ENCODE data around the gene SESN1.
A peak's percentile ranks its signal among the peaks of the same experiment; 100 is the strongest.

Gene SESN1

DNA sequence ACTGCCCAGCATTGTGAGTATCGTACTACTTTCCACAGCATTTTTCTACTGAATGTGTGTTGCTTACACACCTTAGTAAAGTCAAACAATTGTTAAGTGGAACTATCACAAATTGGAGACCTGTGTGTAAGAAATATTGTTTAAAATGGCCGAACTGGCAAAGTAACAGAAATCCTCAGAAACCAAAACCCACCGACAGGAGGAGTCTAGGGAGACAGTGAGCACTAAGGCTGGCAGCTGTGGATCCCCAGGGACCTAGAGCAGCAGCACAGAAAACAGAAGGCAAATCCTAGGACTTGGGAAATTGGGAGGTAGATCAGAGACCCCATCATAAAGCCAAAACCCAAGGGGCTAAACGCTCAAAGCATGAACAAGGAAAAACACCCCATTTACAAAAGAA, 69.9 kb downstream of the SESN1 start:
- no peak for DNase-seq

DNA sequence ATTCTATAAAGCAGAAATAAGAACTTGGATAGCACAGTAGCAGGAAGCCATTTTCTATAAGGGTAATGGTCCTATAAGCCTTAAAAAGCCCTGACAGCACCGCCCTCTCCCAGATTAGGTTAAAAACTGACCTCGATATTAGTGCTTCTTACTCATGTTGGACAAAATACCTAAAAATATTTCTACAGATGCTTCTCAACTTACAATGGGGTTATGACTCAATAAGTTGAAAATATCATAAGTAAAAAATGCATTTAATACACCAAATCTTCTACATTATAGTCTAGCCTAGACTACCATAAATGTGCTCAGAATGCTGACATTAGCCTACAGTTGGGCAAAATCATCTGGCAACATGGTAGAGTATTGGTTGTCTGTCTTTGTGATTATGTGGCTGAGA, 70.3 kb downstream of the SESN1 start:
- DNase-seq, result no peak

DNA sequence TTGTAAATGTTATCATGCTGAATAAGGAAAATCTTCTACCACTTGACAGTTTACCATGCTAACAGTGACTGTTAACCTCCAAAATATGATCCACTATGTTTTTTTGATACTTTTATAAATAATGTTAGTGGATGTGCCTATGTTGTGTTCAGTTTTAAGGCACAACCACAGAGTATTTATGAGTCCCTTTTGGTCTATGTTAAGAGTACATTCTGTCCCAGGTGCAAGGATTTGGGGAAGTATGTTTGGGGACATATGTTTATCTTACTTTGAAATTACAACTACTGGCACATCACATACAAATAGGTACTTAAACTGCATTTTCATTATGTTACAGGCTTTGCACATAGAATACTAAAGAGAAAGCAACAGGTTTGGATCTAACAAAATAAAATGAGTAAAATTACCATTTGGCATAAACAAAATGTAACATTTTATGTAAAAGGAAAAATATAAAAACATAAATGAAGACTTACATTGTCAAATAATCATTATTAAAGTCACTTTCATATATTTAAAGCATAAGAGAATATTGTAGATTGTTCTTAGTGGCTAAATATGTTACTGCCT, 71.2 kb downstream of the SESN1 start:
- no peak for DNase-seq

DNA sequence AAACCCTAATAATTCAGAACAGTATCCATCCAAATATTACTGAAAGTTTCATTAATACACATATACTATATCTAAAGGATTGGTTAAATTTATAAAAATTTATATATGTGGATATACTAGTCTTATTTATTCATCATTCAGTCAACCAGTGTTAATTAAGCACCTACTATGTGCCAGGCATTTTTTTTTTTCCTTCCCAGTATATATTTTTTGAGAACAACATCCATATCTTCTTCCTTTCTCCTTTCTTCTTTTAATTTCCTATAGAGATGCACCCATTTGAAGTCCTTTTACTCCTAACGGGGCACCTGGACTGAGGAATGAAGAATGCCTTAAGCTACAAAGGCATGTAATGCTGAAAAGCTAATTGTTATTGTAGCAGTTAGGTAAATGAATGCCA, 72.8 kb downstream of the SESN1 start:
- DNase-seq, result no peak

DNA sequence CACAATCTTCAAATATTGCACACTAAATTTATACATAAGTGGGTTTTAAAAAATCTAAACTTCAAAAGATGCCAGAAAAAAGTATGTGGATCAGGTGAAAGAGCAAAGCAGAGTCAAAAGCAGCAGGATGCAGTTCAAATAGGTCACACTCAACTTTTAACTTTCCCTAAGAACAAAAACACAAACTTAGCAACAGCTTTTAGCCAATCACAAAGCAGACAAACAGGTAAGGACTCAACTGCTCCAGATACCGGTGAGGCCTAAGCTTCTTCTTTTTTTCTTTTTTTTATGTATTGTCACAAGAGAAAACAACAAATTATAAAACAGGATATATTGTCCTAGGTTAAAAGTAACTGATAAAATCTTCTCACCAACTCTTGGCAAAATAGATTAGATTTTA, 74.7 kb downstream of the SESN1 start:
- no peak for DNase-seq

DNA sequence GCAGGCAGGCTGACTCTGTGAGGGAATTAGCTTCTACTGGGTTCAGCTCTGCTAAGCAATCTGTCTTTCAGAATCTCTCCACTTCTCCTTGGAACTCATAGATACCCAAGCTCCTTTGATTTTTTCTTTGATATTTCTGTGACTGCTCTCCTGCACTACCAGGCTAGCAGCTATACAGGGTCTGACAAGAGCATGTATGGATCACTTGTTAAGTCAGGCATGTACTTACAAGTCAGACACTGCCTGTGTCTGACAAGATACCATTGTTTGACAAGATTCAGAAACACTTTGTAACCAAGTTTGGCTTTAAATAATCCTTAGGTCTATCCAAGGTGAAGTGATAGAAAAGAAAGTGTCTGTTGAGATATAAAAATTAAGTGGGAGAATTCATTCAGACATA, 79.5 kb downstream of the SESN1 start:
- DNase-seq, result peak; percentile 17

DNA sequence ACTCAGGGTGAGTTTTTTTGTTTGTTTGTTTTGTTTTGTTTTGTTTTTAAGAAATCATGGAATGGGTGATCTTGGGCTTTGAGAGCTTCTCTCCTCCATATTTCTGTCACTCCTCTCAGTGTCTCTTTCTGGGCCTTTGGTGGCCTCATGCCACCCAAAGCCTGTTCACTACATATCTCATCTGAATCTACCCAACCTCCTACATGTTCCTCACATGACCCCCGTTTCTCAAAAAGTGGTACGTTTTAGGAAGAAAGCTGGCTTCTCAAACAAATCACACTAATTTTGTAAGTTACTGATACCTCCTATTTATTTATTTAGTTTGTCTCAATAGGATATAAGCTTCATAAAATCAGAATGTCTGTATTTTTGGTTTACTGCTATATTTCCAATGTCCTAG, 80.0 kb downstream of the SESN1 start:
- peak; percentile 43 for DNase-seq

DNA sequence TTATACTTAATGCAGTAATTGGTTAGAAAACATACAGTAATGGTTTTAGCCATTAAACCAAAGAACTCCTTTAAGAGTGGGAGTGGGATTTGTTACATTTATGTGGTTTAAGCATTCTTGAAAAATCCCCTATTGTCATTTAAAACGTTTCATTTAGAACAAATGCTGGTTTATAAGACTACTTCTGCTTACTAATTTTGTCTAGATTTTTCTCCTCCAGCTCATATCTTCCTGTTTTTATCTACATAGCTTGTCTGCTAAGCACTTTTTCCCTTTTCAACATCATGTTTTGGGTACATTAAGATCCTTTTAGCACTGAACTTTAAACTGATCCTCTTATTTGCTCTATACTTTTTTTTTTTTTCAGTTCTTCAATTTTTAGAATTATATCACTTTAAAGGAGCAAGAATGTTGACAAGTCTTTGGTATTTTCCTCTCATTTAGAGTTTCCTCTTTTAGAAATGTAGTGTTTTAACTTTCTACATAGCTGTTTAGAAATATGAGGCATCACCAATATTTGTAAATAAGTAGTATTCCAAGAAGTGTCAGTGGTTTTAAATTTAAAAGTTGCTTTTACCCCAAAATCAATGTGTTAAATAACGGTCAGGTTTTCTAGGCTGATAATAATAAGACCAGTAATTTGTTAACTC, 80.9 kb downstream of the SESN1 start:
- DNase-seq, result no peak

DNA sequence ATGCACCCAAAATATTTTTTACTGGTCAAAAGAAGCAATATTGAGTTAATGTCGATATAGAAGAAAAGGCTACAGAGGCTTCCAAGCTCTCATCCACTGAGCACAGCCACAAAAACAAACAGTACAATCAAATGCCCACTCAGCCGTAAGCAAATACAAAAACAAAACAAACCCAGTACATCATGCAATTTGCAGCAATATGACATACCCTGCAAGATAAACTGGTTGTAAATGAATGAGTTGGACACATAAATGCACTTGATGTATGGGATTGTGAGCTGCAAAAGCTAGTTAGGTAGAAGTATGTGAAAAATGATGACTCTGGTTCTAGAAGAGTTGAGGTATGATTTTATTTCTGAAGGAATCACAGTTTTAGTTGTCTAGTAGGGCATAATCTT, 83.9 kb downstream of the SESN1 start:
- DNase-seq, result no peak

DNA sequence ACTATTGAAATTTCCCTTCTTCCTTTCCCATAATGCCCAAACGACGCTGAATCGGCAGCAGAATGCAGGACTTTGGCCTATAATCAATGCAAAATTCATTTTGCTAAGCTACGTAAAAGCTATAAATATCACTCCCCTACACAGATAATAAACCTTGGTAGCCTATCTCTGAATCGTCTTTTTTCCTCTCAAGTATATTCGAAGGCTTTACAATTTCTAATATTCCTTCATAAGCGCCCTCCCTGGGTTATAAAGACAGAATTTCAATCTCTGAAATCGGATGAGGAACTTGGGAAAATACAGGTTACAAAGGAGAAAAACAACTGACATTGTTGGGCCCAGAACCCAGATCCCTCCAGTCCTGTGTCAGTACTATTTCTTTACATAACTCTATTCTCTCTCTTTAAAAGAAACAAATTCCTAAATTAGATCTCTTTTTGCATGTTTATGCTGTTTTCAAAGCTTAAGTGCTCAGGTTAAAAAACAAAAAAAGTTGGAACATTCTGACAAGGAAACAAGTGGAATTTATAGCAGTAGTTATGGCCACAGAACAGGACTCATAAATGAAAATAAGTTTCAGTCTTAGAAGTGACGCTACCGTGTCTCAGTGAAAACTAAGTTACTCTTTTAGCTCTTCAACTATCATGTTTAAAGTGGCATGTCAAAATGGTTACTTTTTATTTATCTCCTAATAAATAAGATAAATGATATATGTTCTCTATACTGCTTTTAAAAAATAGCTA, 84.5 kb downstream of the SESN1 start:
- DNase-seq, result no peak

DNA sequence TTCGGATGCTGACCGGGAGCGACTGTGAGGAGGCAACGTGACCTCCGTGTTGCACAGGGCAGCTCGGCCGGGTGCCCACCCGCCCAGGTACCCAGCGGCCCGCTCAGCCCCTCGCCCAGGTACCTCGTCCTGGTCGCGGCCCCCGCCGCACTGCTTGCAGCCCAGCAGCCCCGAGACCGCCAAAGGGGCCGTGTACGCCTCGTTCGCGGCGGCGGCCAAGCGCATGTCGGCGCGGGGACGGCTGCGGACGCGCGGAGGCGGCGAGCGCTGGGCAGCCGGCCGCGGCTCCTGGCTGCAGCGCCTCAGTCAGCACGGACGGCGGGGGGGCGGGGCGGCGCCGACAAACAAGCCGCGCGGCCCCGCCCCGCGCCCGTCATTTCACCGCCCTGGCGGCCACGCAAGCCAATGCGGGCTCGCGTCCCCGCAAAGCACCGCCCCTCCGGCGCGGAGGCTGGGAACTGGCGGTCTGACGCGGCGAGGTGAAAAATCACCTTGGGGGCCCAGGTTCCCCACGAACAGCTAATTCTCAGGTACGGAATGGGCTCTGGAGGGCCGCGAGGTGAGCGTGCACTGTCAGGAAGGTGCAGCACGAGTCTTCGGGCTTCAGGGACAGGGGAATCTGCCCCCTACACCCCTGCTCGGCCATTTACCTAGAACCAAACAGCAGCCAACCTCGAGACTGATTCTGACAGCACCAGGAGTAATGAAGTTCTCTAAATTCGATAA, 85.2 kb downstream of the SESN1 start:
- peak; percentile 83 for DNase-seq

DNA sequence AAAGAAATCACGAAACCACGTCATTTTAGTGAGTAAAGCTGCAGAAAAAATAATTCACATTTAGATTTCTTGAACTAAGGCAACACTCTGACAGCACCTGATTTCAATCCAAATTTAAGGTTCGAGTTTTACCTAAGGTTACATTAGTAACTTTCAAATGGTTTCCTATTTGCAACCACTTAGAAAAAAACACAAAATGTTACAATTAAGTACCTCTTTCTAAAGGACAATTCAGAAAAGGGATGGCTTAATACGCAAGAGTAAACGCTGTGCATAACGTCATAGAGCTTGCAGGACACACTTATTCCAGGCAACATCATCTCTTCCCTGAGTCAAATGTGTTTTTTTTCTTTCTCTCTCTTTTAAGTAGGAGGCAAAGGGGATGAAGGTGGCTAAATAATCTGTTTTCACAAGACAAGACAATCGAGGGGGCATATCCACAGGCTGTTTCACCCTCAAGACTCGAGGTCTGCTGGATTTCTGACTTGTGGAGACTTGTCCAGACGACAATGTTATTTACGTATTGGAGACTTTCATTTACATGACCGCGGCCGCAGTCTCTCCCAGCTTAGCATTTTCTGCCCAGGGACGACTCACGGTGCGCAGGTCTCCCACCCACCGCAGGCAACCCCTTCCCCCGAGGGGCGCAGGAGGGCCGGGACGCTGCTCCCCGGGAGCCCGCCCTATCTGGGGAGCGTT, 86.0 kb downstream of the SESN1 start:
- peak; percentile 50 for DNase-seq

DNA sequence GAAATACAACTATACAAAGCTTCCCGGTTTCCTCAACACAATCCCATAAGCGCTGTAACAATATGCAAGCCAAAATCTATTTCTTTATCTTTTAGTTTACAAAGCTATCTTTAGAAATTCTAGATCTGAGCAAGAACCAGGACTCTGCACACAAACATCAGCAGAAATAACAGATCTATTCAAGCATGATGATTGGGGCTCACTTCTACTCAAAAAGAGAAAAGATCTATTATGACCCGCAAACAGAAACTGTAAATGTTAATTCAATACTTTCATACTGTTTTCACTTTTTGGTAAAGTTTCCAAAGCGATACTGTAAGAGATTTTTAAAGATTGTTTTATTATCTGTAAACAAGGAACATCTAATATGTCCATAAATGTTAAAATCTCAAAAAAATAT, 86.6 kb downstream of the SESN1 start:
- DNase-seq, result no peak

DNA sequence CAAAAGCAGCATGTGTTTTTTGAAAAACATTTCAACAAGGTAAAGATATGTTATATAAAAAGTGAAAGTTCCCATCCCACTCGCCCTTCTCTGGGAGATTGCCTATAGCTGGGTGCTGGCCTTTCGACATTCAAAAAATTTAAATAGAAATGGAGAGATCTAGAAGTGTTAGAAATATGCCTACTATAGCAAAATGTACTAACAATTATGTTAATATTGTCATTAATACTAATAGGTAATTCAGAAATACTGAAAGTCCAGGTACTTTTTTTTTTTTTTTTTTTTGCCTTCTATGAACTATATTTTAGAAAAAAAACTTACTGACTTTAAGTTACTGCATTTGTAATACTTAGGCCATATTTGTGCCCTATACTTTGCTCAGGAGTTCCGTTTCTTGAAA, 87.1 kb downstream of the SESN1 start:
- no peak for DNase-seq

DNA sequence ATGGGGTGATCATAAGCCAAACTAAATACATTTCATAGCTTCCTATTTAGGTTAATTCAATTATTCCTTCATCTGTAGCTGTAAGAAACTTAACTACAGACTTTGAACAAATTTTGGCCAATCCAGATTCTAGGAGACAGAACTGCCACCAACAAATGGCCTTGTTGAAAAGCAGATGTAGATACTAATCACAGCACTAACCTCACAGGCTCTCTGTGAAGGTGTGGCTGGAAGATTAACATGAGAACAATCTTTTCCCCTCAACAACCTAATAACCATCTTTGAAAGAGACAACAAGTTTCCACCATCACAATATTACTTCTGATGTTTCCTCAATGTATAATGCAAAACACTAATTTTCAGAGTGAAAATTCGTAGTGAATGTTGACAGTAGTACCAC, 87.8 kb downstream of the SESN1 start:
- peak; percentile 51 for DNase-seq

DNA sequence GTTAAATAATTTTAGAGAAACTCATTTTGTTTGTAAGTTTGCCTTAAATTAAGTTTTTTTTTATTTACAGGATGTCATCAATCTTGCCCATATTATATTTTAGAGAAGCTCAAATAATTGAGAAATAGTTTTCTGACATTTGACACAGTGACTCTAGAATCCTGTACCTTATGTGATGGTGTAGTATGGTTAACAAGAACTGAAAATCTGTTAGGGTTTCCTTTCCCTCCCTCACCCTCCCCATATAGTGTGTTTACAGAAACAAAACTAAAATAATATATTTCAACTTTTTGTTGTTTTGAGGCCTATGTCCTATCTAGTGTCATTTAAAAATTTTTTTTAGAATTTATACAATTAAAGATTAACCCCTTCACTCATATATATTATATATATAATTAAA, 91.8 kb downstream of the SESN1 start:
- DNase-seq, result no peak

DNA sequence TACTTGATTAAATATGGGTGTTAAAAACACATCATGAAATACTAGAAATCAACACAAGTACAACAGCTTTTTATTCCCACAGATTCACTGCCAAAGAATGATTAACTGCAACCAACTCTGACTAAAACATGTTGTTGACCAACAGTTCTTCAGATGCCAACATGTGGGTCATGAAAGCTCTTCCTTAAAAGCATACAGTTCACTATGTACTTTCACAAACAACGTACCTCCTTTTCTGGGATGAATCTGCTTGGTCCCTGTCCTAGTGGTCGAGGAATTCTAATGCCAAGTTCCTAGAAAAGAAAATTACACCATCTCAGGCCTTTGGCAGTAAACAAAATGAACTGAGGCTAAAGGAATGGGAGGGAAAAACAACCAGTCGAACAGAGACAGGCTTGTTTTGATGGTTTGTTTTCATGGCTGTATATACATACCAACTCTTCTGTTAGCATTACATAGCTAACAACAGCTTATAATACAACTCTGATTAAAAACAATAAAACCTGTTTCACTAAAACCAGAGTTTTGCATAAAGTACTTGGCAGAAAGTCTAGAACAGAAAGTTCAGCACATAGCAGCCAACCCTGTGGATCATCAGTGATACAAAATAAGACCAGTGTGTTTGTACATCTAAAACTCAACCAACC, 92.5 kb downstream of the SESN1 start:
- no peak for DNase-seq

DNA sequence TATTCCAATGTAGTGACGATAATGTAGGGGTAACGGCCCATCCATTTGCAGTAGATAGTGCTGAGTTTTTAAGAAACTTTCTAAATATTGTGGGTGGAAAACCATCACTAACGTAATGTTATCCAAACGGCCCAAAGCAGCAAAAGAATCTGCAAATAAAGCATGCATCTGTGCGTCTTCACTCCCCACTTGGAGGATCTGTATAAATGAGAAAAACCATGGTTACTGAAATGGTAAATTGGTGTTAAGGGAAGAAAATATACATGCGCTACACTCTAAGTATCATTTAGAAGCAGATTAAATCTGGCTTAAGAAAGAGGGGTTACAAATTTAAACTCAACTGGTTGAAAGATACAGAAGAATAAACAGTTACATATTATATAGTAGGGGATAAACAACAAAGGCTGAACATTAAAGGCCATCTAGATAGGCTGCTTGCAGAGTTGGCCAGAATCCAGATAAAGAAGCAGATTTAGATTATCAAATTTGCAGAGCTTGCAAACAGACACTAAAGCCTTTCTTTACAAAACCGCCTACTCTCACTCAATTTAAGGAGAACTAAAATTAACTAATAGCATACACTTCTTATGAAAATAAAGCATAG, 93.3 kb downstream of the SESN1 start:
- DNase-seq, result no peak

DNA sequence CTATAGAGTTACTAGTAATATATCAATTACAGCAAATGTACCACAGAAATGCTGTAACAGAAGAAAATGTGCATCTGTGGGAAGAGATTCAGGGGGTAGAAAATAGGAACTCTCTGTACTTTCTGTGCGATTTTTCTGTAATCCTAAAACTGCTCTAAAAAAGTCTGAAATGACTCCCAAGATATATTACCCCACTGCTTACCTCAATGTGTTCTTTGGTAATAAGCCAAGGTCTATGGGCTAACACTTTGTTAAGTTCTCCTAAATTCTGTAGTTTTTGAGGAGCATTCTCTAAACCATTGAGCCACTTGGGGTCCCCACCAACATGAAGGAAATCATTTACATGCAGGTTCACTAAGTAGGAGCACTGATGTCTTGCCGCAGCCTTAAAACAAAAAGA, 94.4 kb downstream of the SESN1 start:
- no peak for DNase-seq

DNA sequence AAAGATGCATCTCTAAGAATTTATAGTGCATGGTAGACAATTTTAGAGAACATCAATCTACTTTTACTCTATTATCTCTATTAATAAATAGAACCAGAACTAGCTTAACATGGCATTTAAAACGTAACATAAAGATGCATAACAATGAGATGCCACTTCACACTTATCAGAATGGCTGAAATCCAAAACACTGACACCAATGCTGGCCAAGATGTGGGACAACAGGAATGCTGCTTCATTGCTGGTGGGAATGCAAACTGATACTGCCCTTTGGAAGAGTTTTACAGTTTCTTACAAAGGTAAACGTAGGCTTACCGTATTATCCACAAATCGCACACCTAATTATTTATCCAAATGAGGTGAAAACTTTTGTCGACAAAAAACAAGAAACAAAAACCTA, 95.2 kb downstream of the SESN1 start:
- no peak for DNase-seq

DNA sequence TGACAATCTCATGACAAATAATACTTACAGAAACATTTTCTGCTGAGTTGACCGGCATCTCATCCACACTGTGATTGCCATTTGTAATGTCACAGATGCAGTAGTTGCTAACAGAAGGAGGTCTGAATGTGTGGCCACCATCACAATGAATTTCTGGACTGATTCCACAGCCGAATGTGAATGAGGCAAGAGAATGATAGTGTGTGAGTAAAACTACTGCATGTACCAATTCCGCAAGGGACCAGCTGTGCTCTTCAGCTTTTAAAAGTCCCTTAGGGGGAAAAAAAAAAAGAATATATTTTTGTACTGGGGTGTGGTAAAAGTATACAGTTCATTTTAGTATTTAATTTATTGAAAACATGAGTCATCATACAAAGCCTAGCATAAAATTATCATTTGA, 96.2 kb downstream of the SESN1 start:
- no peak for DNase-seq

DNA sequence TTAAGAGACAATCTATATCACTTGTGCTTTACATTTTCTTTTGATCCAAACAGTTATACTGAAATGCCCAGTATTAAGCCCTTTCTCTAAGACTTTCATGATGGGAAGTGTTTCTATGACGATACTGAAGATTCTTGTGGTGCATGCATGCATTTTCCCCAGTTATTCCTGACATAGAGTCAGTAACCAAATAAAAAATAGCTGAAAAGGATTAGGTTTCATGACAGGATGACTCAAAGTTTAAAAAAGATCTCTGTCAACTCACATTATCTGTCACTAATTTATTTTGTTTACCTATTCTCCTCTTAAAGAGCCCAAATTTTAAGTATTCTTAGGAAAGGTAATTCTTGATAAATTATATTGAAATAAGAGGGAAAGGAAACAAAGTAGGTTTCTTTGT, 98.4 kb downstream of the SESN1 start:
- DNase-seq, result no peak
